ENCODE data around the gene GABBR1.

DNA sequence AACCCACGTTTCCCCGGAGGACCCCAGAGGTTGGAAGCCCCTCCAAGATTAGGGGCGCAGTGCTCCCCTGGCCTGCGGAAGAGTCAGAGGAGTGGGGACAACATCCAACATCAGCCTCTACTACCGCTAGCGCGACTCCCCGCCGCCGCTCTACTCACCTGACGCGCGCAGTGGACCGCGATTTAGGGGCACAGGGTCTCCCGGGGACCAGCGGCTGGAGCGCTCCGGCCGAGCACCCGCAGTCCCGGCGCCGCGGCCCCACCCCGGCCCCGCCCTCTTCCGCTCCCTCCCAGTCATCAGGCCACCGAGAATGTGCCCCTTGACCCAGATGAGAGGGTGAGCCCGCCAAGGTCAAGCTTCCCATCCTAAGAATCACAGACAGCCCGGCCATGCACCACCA is 47.9 kb upstream of the GABBR1 start, which contains the start of gene ZFP57:
- no peak for TF ChIP-seq CTCF (IDR thresholded peaks at IDR 0.05)
- no peak for TF ChIP-seq POLR2A (IDR thresholded peaks at IDR 0.05)
